GM18520 (cell line): ENCODE results near the gene SPATA24.
"Not testable (repeated sequence)": the region's sequence is repeated elsewhere in the genome, so short reads cannot be mapped to it uniquely, and the experiment has no call there.

Experiments
- ATAC-seq: cut with Tn5 transposase; IDR thresholded peaks from one replicate; pipeline ENCODE4 v1.9.1; 2021; ENCODE audit not compliant: unreplicated experiment

SPATA24 gene

DNA sequence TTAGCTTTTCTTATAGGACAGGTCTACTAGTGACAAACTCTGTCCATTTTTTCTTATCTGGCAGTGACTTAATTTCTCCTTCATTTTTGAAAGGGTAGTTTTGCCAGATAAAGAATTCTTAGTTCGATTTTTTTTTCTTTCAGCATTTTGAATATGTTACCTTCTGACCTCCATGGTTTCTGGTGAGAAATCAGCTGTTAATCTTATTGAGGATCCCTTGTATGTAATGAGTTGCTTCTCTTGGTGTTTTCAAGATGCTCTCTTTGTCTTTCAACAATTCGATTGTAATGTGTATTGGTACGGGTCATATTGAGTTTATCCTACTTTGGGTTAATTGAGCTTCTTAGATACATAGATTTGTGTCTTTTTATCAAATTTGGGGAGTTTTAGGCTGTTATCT lies 49.7 kb downstream of the SPATA24 start:
- ATAC-seq = no peak

DNA sequence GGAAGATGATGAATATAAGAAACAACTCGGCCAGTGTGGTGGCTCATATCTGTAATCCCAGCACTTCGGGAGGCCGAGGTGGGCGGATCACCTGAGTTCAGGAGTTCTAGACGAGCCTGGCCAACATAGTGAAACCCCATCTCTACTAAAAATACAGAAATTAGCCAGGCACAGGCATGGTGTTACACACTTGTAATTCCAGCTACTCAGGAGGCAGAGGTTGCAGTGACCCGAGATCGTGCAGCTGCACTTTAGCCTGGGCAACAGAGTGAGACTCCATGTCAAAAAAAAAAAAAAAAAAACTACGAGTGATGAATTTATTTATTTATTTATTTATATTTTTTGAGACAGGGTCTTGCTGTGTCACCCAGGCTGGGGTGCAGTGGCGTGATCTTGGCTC lies 56.0 kb downstream of the SPATA24 start:
- not testable (repeated sequence) for ATAC-seq
